Measurements from ENCODE around the gene DAD1. TPM values are rescaled to one million over a fixed set of nuclear protein-coding genes. Genes with fewer than 3 reads are reported as not detected.
"Not testable (repeated sequence)": the region's sequence is repeated elsewhere in the genome, so short reads cannot be mapped to it uniquely, and the experiment has no call there.

The DAD1 gene
- total RNA-seq, 2 donors from 2014 or later = 250 to 251 TPM

DNA sequence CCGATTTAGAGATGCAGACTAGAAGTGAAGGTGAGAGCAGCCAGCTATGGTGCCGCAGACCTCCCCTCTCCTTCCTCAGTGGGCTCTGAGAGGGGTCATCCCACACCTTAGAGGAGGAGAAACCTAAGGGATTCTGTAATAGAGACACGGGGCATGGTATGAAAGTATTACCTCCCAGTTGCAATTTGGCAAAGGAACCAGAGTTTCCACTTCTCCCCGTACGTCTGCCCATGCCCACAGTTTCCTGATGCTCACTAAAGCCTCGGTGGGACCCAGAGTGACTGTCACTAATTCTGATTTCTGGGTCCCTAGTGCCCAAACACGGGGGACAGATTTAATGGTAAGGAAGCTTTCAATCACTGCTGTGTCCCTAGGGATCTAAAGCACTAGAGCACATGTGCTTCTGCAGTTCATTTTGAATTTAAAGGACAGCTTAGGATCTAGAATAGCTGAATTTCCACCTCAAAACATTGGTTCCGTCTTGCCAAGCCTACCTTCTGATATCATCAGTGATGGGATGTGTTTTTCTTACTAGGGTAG, 44.1 kb downstream of the DAD1 start:
- no peak for DNase-seq (ENCODE audit: low spot score)
- Histone ChIP-seq H3K27ac (no peak overlapping the region), H3K4me1 (peaks cover 0 to 27% of the 10 kb centered on the region in 2 donors), H3K9me3 (no peaks in the 10 kb centered on the region), H3K27me3 (no peaks in the 10 kb centered on the region), H3K4me3 (no peak overlapping the region), H3K36me3 (no peaks in the 10 kb centered on the region)
- TF ChIP-seq CTCF (IDR thresholded peaks at IDR 0.05) = no peak

DNA sequence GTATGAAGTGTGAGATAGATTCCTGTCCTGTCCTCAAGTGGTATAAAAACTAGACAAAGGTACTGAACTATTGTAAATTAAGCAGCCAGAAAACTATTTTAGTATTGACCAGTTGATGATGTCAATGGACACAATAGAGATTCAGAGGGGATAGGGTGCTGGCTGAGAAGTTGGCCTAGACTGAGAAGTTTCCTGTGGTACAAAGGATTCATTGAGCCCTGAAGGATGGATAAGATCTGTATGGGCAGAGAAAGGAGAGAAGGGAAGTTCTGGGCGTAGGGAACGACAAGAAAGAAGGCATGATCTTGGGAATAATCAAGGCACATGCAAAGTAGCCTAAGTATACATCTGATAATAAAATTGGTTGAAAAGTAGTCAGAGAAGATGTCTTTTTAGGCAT, 44.6 kb downstream of the DAD1 start:
- H3K9me3 ChIP-seq = no peaks in the 10 kb centered on the region
- no peaks in the 10 kb centered on the region for H3K27me3 ChIP-seq
- no peak overlapping the region for H3K4me3 ChIP-seq
- DNase-seq (ENCODE audit: low spot score) = no peak
- H3K4me1 ChIP-seq = peaks cover 0 to 25% of the 10 kb centered on the region in 2 donors
- H3K36me3 ChIP-seq = no peaks in the 10 kb centered on the region
- H3K27ac ChIP-seq = no peak overlapping the region
- no peak for TF ChIP-seq CTCF (IDR thresholded peaks at IDR 0.05)

DNA sequence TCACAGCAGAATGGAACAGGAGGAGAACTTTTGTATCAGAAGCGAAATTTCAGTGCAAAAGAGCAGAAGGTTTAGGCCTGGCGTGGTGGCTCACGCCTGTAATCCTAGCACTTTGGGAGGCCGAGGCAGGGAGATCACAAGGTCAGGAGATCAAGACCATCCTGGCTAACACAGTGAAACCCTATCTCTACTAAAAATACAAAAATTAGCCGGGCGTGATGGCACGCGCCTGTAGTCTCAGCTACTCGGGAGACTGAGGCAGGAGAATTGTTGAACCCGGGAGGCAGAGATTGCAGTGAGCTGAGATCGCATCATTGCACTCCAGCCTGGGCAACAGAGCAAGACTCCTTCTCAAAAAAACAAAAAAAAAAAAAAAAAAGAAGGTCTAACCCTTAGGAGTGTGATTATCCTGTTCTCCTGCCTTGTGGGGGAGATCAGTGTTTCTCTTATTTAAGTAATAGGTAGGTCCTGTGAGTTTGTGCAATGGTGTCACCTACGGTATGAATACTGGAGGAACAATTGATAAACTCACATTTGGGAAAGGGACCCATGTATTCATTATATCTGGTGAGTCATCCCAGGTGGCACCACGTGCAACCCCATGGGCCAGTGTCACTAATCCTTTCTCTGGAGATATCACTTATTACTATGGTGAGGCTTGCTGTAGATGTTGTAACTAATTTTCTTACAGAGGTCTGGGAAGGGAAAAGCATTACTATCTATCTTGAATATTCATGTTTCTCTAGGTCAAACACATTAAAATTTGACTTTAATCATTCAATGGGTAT, 45.3 kb downstream of the DAD1 start:
- H3K27me3 ChIP-seq; H3K27ac ChIP-seq; H3K36me3 ChIP-seq; H3K4me3 ChIP-seq; H3K9me3 ChIP-seq; DNase-seq (ENCODE audit: low spot score): not testable (repeated sequence)
- H3K4me1 ChIP-seq = peaks cover 0 to 25% of the 10 kb centered on the region in 2 donors

DNA sequence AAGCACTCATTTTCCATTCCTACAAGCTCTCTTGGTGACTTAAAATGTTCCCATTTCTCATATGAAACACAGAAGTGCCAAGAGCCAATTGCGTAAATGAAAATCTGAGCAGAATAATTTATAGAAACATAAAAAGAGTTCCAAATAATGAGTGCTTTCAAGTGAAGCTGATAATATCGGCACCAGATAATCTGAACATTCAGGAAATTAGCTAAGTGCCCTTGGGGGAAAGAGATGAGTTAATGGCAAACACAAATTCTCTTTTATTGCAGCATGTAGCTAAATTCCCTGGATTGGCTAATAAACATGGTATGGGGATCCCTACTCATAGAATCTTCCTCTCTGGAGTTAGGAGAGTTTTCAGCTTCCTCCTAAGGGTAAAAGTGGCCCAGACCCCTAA, 46.7 kb downstream of the DAD1 start:
- H3K27me3 ChIP-seq = no peaks in the 10 kb centered on the region
- H3K27ac ChIP-seq = no peak overlapping the region
- peaks cover 0 to 29% of the 10 kb centered on the region in 2 donors for H3K4me1 ChIP-seq
- no peak for TF ChIP-seq CTCF (IDR thresholded peaks at IDR 0.05)
- no peaks in the 10 kb centered on the region for H3K36me3 ChIP-seq
- no peak overlapping the region for H3K4me3 ChIP-seq
- no peak for DNase-seq (ENCODE audit: low spot score)
- H3K9me3 ChIP-seq = no peaks in the 10 kb centered on the region

GRCh38 chr14:22541721-22542120, 47.3 kb downstream of the DAD1 start:
- Histone ChIP-seq H3K4me3 (no peak overlapping the region), H3K9me3 (no peaks in the 10 kb centered on the region), H3K4me1 (peaks cover 0 to 29% of the 10 kb centered on the region in 2 donors), H3K27ac (no peak overlapping the region), H3K36me3 (no peaks in the 10 kb centered on the region), H3K27me3 (no peaks in the 10 kb centered on the region)
- no peak for DNase-seq (ENCODE audit: low spot score)
- TF ChIP-seq CTCF (IDR thresholded peaks at IDR 0.05) = no peak

DNA sequence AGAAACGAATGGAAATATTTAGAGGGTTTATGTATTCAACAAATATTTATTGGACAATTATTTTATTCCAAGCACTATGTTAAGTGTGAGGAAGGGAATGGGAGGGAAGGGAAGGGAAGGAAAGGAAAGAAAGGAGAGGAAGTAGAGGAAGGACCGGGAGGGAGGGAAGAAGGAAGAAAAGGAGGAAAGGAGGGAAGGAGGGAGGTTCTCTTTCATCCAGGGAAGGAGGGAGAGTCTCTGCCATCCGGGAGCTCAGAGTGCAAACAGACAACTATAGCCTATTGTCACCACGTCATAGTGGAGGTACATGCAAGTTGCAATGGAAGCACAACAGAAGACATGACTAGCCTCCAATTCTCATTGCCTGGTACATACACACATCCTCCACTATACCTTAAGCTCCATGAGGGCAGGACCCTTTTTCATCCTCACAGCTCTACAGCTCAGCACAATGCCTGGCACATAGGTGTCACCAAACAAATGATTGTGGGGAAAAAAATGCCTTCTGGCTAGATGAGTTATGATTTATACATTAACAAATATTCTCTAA, 48.1 kb downstream of the DAD1 start:
- Histone ChIP-seq H3K27ac (no peak overlapping the region), H3K4me1 (peaks cover 0 to 30% of the 10 kb centered on the region in 2 donors), H3K9me3 (no peaks in the 10 kb centered on the region), H3K4me3 (no peak overlapping the region), H3K36me3 (no peaks in the 10 kb centered on the region), H3K27me3 (no peaks in the 10 kb centered on the region)
- TF ChIP-seq CTCF (IDR thresholded peaks at IDR 0.05) = no peak
- DNase-seq (ENCODE audit: low spot score) = no peak
